HTERT RPE-1 (cell line): ENCODE results near the gene THAP2.

ENCODE experiments used
- in situ Hi-C: fragments of 300-500 bp; cut with MboI; formaldehyde crosslinking; loops from 4 replicates; pipeline ENCODE4 v1.14.3; 2020; ENCODE audit warnings: low sequenced_read_pairs

The THAP2 gene

DNA sequence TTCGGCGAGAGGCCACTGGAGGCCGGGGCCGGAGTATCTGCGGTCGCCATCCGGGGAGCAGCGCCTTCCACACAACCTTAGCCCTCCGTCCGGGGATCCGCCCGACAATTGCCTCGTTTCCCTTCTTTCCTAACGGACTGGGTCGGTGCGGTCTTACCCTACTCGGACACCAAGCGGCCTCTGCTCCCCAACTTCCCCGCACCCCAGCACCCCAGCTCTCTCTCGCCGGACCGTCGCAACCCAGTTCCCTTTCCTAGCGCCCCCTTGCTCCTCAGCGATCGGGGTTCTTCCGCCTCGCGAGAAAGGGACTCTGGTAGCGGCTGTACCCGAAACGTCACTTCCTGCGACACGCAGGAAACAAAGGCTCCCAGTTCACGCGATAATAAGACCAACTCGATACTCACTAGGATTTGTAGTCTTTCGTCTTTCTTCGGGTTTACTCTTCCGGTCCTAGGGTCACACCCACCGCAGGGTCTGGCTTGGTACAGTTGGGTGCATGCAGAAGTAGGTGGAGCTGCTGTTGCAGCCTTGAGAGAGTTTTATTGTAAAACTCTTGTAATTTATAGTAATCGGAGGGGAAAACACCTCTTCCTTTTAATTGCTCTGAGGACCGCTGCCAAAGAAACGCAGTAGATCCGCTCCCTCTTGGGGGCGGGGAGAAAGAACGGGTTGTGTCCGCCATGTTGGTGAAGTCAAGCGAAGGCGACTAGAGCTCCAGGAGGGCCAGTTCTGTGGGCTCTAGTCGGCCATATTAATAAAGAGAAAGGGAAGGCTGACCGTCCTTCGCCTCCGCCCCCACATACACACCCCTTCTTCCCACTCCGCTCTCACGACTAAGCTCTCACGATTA lies at the start of gene THAP2, which contains the start of gene ZFC3H1:
Gene THAP2, plus strand, starts transcription at position 741 of the 850 bp plus-strand sequence. CDS start 209 bp downstream, outside the sequence.
Gene ZFC3H1, minus strand, starts transcription at position 288 of the 850 bp plus-strand sequence. Its CDS starts 238 bp downstream, at position 50.
- in situ Hi-C loops: no loop called here

GRCh38 chr12:71621938-71622337 lies 42.2 kb upstream of the THAP2 start:
- in situ Hi-C loops: no loop called here

GRCh38 chr12:71625476-71625875 lies 38.6 kb upstream of the THAP2 start:
- in situ Hi-C loops: no loop called here

DNA sequence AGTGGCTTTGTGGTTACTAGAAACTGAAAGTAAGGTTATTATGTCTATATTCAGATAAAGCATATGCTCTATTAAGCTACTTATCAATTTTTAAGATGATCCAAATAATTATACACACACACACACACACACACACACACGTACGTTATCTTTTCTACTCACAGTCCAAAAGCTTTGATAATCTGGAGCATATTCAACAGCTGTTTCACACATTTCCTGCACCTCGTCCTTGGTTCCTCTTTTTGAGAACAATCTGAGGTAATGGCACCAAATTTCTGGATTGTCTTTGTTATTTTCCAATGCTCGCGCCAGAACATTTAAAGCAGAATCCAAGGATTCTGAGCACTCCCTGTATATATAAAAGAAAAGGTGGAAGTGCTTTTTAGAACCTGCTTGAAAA lies 38.0 kb upstream of the THAP2 start:
- in situ Hi-C loops: no loop called here

DNA sequence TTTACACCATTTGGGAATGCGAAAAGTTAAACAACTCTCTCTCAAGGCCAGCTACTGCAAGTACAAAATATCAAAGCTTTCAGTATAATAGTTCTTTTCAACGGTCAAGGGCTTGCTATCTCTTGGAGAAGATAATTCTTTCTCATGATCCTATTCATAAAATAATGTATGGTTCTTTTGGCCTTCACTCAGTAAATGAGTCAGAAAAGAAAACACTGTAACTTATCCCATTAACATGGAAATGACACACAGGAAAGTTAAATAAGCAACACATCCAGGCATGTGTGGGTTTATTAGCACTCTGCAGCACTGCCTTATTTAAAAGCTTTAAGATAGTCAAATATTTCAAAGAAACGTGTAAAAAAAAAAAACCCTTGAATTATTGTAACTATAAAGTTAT lies 37.3 kb upstream of the THAP2 start:
- in situ Hi-C loops: no loop called here

- in situ Hi-C loops: no loop called here
Observed at GRCh38 chr12:71627438-71628002, 36.6 kb upstream of the THAP2 start.

DNA sequence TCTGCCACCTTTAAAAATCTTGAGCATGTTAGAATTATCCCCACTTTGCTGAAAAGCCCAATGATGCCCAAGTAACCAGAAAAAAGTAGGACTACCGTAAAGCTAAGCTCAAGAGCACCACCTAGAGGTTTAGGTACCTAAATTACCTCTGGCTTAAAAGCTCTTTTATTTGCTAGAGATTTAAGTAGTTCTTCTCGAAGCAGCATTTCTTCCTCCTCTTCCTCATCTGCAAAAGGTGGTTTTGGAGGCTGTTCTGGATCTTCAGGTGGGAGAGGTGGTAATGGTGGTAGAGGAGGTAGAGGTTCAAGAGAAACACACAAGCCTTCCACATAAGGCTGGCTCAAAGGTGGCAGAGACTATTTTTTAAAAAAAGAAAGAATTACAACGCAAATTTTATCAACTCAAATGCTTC lies 27.4 kb upstream of the THAP2 start:
- in situ Hi-C loops: no loop called here

DNA sequence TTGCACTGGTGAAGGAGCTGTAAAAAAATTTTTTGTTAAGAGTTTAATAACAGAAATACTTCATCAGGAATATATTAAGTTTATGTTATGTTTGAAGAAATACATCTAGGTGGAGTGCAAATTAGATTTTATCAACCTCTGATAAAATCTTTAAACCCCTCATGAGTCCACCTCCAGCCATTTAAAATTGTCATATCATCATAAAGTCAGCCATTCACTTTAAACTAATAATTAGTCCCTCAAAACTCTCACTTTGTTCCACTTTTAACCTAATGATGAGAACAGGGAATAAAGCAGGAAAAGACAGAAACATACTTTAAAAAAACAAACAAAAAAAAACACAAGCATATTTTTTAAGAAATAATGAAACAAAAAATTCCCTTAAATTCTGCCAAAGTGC lies 25.6 kb upstream of the THAP2 start:
- in situ Hi-C loops: no loop called here

GRCh38 chr12:71639341-71639760 lies 24.8 kb upstream of the THAP2 start:
- in situ Hi-C loops: no loop called here

DNA sequence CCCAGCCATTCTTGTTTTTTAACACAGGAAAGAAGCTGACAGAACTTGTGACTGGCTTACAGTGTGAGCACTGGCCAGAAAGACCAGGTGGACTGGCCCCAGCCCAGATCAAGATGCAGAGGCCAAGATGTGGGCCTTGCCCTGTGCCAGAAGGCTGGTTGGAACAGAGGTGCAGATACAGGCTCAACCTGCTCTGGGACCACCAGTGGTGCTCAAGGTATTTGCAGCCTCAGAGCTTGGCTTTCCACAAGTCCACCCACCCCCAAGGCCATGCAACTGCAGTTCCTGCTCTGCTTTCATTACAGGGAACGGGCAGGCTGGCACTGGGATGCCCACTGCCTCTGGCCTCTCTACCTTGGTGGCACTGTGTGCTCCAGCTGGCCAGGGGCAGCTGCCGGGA lies 23.8 kb upstream of the THAP2 start:
- in situ Hi-C loops: no loop called here

- in situ Hi-C loops: no loop called here
Observed at GRCh38 chr12:71641390-71641789, 22.7 kb upstream of the THAP2 start.

DNA sequence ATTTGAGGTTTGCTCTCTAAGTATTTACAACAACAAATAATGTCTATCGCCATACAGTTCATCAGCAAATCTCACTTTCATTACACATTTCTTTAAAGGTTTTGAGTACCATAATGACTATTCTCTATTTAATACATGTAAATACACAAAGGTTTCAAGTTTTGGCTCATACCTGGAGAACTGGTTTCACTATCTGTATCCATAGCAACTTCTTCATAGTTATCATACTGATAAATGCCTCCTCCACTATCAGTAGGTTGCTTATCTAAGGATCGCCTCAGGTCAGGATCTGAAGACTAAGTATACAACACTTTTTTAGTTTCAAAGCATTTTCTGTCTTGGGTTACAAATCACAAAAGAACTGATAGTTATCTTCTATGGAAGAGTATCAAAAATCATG lies 21.8 kb upstream of the THAP2 start:
- in situ Hi-C loops: no loop called here

GRCh38 chr12:71645268-71645667 lies 18.8 kb upstream of the THAP2 start:
- in situ Hi-C loops: no loop called here

- in situ Hi-C loops: no loop called here
Observed at GRCh38 chr12:71646512-71646911, 17.6 kb upstream of the THAP2 start.

DNA sequence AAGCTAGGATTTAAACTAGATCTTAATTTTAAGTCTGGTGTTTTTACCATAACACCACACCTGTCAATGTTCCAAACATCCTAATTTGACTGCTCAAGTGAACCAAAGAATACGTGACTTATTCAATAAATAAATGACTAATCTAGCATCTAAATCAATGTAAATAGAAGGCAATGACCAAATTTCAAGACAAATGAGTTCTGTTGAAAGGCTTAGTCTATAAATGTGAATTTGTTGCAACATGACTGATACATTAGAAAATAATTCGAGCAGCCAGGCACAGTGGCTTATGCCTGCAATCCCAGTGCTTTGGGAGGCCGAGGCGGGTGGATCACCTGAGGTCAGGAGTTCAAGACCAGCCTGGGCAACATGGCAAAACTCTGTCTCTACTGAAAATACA lies 15.6 kb upstream of the THAP2 start:
- in situ Hi-C loops: no loop called here

- in situ Hi-C loops: no loop called here
Observed at GRCh38 chr12:71649401-71649800, 14.7 kb upstream of the THAP2 start.

DNA sequence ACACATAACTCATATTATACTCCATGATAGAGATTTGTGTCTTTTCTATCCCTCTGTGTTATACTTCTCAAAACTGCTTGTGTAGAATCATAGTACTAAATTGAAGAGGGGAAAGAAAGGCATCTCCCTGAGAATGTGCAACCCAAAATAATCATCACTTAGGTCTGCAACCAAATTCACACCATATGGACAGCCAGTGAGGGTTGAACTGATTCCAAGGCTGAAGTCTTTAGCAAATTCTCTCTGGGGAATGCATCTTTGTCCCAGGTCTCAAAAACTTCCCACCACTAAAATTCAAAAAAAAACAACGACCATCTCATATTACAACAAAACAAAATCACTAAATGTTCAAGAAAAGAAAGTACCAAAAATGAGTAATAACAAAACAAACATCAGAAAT lies 11.4 kb upstream of the THAP2 start:
- in situ Hi-C loops: no loop called here

DNA sequence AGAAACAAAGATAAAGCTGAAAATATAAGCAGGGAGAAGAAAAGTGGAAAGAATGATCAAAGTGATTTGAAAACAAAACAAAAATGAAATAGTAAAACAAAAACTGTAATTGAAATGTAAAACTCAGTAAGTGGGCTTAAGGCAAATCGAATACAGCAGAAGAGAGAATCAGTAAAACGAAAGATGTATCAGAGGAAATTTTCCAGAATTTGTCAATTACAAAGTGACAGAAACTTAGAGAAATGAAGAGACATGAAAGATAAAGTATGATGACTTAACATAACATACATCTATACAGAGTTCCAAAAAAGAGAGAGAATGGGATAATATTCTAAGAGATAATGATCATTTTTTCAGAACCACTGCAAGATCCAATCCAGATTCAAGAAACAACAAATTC lies 11.0 kb upstream of the THAP2 start:
- in situ Hi-C loops: no loop called here

DNA sequence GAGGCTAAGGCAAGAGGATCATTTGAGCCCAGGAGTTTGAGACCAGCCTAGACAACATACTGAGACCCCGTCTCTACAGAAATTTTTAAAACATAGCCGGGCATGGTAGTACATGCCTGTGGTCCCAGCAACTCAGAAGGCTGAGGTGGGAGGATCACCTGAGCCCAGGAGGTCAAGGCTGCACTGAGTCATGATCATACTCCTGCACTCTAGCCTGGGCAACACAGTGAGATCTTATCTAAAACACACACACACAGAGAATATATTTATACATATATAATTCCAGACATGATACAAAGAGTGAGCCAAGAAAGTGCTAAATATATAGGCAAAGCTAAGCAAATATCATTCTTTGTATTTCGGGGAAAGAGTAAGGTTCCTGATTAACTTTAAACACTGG lies 9.9 kb upstream of the THAP2 start:
- in situ Hi-C loops: no loop called here

DNA sequence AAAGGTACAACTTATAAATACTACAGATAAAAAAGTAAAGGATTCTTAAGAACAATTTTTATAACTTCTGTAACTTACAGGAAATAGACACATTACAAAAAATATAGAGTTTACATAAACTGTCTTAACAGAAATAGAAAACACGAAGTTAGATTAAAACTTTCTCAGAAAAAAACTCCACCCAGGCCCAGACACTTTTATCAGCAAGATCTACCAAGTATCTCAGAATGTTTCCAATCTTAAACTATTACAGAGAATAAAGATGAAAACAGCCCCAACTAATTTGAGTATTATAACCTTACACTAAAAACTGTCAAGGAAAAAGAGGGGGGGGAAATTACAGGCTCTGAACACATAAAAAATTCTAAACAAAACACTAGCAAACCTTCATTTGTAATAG lies 8.6 kb upstream of the THAP2 start:
- in situ Hi-C loops: no loop called here

- in situ Hi-C loops: no loop called here
Observed at GRCh38 chr12:71655907-71656306, 8.2 kb upstream of the THAP2 start.

DNA sequence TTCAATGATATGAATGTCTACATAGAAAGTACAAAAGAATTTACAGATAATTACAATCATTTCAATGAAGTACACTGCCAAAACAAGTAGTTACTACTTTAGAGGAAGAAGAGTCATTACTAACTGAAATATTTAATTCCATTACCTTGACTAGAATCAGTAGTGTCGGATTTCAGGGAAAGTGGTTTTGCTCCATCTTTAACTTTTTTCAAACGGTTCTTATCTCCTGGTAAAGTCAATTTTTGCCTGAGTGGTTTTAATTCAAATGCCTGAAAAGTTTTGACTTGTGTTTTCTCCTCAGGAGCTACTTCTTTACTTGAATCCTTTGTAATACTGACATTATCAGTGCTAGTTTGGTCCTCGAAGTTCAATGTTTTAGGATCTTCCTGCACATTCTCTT lies 7.4 kb upstream of the THAP2 start:
- in situ Hi-C loops: no loop called here
